ENCODE measurements around the gene LCOR.
A peak's percentile ranks its signal among the peaks of the same experiment; 100 is the strongest.

Gene LCOR

GRCh38 chr10:96850113-96850512, 18.0 kb downstream of the LCOR start:
- DNase-seq (ENCODE audit: low read depth), result no peak
- TF ChIP-seq, protein P1, sequence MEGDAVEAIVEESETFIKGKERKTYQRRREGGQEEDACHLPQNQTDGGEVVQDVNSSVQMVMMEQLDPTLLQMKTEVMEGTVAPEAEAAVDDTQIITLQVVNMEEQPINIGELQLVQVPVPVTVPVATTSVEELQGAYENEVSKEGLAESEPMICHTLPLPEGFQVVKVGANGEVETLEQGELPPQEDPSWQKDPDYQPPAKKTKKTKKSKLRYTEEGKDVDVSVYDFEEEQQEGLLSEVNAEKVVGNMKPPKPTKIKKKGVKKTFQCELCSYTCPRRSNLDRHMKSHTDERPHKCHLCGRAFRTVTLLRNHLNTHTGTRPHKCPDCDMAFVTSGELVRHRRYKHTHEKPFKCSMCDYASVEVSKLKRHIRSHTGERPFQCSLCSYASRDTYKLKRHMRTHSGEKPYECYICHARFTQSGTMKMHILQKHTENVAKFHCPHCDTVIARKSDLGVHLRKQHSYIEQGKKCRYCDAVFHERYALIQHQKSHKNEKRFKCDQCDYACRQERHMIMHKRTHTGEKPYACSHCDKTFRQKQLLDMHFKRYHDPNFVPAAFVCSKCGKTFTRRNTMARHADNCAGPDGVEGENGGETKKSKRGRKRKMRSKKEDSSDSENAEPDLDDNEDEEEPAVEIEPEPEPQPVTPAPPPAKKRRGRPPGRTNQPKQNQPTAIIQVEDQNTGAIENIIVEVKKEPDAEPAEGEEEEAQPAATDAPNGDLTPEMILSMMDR (conservative IDR thresholded peaks at IDR 0.05; ENCODE audit: control insufficient read depth, insufficient read depth, low read depth, low read length), result no peak
- no peak overlapping the region for H3K4me3 ChIP-seq (ENCODE audit: control insufficient read depth, low read depth, low read length)

DNA sequence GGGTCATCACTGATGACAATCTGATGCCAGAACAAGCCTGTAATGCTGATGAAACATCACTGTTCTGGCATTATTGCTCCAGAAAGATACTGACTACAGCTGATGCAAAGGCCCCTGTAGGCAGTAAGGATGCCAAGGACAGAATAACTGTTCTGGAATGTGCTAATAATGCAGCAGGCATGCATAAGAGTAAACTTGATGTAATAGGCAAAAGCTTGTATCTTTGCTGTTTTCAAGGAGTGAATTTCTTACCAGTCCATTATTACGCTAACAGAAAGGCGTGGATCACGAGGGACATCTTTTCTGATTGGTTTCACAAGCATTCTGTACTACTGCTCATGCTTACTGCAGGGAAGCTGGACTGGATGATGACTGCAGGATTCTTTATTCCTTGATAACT, 18.7 kb downstream of the LCOR start:
- TF ChIP-seq, protein P1 (conservative IDR thresholded peaks at IDR 0.05; ENCODE audit: control insufficient read depth, insufficient read depth, low read depth, low read length), result no peak
- DNase-seq (ENCODE audit: low read depth), result peak; percentile 95
- H3K4me3 ChIP-seq (ENCODE audit: control insufficient read depth, low read depth, low read length), result no peak overlapping the region

- TF ChIP-seq, protein P1 (conservative IDR thresholded peaks at IDR 0.05; ENCODE audit: control insufficient read depth, insufficient read depth, low read depth, low read length), result no peak
- no peak overlapping the region for H3K4me3 ChIP-seq (ENCODE audit: control insufficient read depth, low read depth, low read length)
- no peak for DNase-seq (ENCODE audit: low read depth)
Measured at GRCh38 chr10:96851281-96851680, 19.2 kb downstream of the LCOR start.

DNA sequence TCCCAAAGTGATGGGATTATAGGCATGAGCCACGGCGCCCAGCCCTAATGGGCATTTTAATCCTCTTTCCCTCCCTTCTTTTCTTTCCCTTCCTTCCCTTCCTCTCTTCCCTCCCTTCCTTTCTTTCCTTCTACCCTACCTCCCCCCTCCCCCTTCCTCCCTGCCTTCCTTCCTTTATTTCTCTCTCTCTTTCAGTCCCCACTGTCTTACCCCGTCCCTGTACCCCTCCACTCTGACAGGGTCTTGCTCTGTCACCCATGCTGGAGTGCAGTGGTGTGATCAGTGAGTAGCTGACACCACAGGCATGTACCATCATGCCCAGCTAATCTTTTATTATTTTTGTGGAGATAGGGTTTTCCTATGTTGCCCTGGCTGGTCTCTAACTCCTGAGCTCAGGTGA, 24.2 kb downstream of the LCOR start:
- no peak overlapping the region for H3K4me3 ChIP-seq (ENCODE audit: control insufficient read depth, low read depth, low read length)
- TF ChIP-seq, protein P1 (conservative IDR thresholded peaks at IDR 0.05; ENCODE audit: control insufficient read depth, insufficient read depth, low read depth, low read length), result no peak
- DNase-seq (ENCODE audit: low read depth), result no peak

DNA sequence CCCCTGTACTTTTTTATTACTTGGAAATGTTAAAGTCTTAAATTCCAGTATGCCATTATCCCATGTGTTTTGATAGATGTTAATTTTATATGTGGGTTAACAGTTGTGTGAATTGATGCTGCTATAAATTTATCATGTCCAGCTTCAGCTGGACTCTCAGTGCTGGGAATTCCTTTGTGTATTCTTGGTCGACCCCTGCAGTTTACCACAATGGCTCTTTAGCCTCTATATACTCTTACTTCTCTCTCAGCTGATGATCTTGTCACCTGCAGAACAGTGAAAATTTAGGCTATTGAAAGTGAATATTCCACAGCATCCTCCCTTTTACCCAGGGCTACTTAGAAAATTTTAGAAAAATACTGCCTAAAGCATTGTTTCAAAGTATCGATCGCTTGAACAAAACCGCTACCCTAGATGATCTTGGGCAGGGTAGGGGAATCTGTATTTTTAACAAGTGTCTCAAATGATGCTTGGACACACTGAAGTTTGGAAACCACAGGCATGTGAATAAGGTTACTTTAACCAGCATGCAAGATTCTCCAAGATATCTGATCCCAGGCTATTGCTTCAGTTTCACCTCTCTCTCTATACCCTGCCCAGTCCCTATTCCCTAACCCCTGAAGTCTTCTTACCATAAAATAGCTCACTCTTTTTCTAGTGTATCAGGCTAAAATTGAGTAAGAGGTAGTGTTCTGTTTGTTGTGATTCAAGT, 25.4 kb downstream of the LCOR start:
- no peak for DNase-seq (ENCODE audit: low read depth)
- TF ChIP-seq, protein P1 (conservative IDR thresholded peaks at IDR 0.05; ENCODE audit: control insufficient read depth, insufficient read depth, low read depth, low read length), result no peak
- H3K4me3 ChIP-seq (ENCODE audit: control insufficient read depth, low read depth, low read length), result no peak overlapping the region

DNA sequence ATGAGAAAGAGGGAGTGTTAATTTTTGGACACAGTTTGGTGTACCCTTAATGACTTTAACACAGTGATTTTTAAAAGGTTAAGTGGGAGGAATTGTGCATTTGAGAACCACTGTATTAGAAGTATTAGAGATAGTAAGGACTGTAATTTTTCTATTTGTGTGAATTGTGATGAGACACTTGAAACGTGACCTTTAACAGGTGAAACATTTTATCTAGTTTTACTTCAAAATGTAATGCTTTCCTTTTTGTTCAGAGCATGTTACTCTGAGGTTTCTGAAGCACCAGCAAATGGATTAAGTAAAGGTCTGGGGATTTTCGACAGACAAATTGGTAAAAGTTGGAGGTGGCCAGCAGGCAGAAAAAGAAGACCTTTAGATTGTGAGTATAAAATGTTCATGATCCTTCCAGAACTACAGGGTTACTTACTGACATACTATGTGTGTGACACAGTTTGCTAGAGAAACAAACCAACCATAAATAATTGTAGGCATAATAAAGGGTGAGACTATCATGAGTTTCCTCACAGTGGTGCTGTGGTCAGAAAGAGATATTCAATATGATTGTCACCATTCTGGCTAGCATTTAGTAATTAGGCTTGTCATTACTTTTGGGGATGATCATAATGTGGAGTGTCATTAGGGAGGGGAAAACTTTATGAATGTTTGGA, 26.1 kb downstream of the LCOR start:
- DNase-seq (ENCODE audit: low read depth), result peak; percentile 22
- no peak overlapping the region for H3K4me3 ChIP-seq (ENCODE audit: control insufficient read depth, low read depth, low read length)
- TF ChIP-seq, protein P1 (conservative IDR thresholded peaks at IDR 0.05; ENCODE audit: control insufficient read depth, insufficient read depth, low read depth, low read length), result no peak

All from fibroblast of mammary gland (primary cell).